Measurements from ENCODE around the gene GALNT17.
"Not testable (repeated sequence)": the region's sequence is repeated elsewhere in the genome, so short reads cannot be mapped to it uniquely, and the experiment has no call there.

Gene GALNT17

GRCh38 chr7:71636329-71636728, 504.4 kb downstream of the GALNT17 start:
- no peak for DNase-seq (ENCODE audit: low spot score)

- DNase-seq (ENCODE audit: low spot score), result peak; percentile 64
Measured at GRCh38 chr7:71637578-71637977, 505.6 kb downstream of the GALNT17 start.

- no peak for DNase-seq (ENCODE audit: low spot score)
Measured at GRCh38 chr7:71638108-71638507, 506.2 kb downstream of the GALNT17 start.

- DNase-seq (ENCODE audit: low spot score), result no peak
Measured at GRCh38 chr7:71639382-71640085, 507.6 kb downstream of the GALNT17 start.

GRCh38 chr7:71643031-71643430, 511.1 kb downstream of the GALNT17 start:
- not testable (repeated sequence) for DNase-seq (ENCODE audit: low spot score)

GRCh38 chr7:71645836-71646235, 513.9 kb downstream of the GALNT17 start:
- no peak for DNase-seq (ENCODE audit: low spot score)

- no peak for DNase-seq (ENCODE audit: low spot score)
Measured at GRCh38 chr7:71649812-71650211, 517.9 kb downstream of the GALNT17 start.

- DNase-seq (ENCODE audit: low spot score), result no peak
Measured at GRCh38 chr7:71650653-71651337, 518.9 kb downstream of the GALNT17 start.

- no peak for DNase-seq (ENCODE audit: low spot score)
Measured at GRCh38 chr7:71652510-71652909, 520.6 kb downstream of the GALNT17 start.

GRCh38 chr7:71657386-71657785, 525.4 kb downstream of the GALNT17 start:
- no peak for DNase-seq (ENCODE audit: low spot score)

- no peak for DNase-seq (ENCODE audit: low spot score)
Measured at GRCh38 chr7:71659622-71660021, 527.7 kb downstream of the GALNT17 start.

GRCh38 chr7:71661671-71662224, 529.8 kb downstream of the GALNT17 start:
- DNase-seq (ENCODE audit: low spot score), result no peak

GRCh38 chr7:71665716-71666115, 533.8 kb downstream of the GALNT17 start:
- DNase-seq (ENCODE audit: low spot score), result no peak

GRCh38 chr7:71668572-71668971, 536.6 kb downstream of the GALNT17 start:
- DNase-seq (ENCODE audit: low spot score), result no peak

GRCh38 chr7:71679480-71679879, 547.5 kb downstream of the GALNT17 start:
- no peak for DNase-seq (ENCODE audit: low spot score)

GRCh38 chr7:71682181-71682580, 550.2 kb downstream of the GALNT17 start:
- DNase-seq (ENCODE audit: low spot score), result no peak

GRCh38 chr7:71682841-71683781, 551.2 kb downstream of the GALNT17 start:
- no peak for DNase-seq (ENCODE audit: low spot score)

- no peak for DNase-seq (ENCODE audit: low spot score)
Measured at GRCh38 chr7:71687286-71687685, 555.3 kb downstream of the GALNT17 start.

- DNase-seq (ENCODE audit: low spot score), result no peak
Measured at GRCh38 chr7:71687831-71688599, 556.1 kb downstream of the GALNT17 start.

GRCh38 chr7:71691538-71691937, 559.6 kb downstream of the GALNT17 start:
- no peak for DNase-seq (ENCODE audit: low spot score)

- DNase-seq (ENCODE audit: low spot score), result no peak
Measured at GRCh38 chr7:71694665-71695064, 562.7 kb downstream of the GALNT17 start.

All from GM03348 (cell line).